Ascending aorta (tissue), 2 donors: ENCODE measurements around the gene IMMT. TPM values are rescaled to one million over a fixed set of nuclear protein-coding genes. Genes with fewer than 3 reads are reported as not detected.
A peak's percentile ranks its signal among the peaks of the same experiment; 100 is the strongest.

Experiments used
- DNase-seq, 2 donors: peaks; one replicate each; pipeline ENCODE4 v3.0.0-alpha.2; 2019; ENCODE audit warnings: low spot score in 2 of 2
- H3K27ac ChIP-seq, 2 donors: fragments of 200-600 bp; sonication (generic); one replicate each; pipeline ENCODE4 v1.5.1; 2016 to 2017; ENCODE audit warnings: mild to moderate bottlenecking in 1 of 2
- H3K27me3 ChIP-seq: fragments of 200-600 bp; sonication (generic); one replicate; pipeline ENCODE4 v1.5.1; 2017
- H3K36me3 ChIP-seq, 2 donors: fragments of 200-600 bp; sonication (generic); one replicate each; pipeline ENCODE4 v1.5.1; 2016
- H3K4me1 ChIP-seq, 2 donors: fragments of 200-600 bp; sonication (generic); one replicate each; pipeline ENCODE4 v1.5.1; 2016 to 2017; ENCODE audit warnings: mild to moderate bottlenecking in 1 of 2
- H3K4me3 ChIP-seq, 2 donors: fragments of 200-600 bp; sonication (generic); one replicate each; pipeline ENCODE4 v1.5.1; 2016 to 2017; ENCODE audit warnings: mild to moderate bottlenecking in 1 of 2
- H3K9me3 ChIP-seq, 2 donors: fragments of 200-600 bp; sonication (generic); one replicate each; pipeline ENCODE4 v1.5.1; 2016
- CTCF ChIP-seq, 3 experiments: fragments of 200-600 bp in 2 of 3; fragments of 450-650 bp in 1 of 3; sonication (generic) in 2 of 3; IDR thresholded peaks; one replicate each; pipeline ENCODE4 v1.5.1; 2016 to 2019; ENCODE audit warnings: antibody characterized with exemption in 3 of 3, mild to moderate bottlenecking in 1 of 3, moderate library complexity in 1 of 3
- intact Hi-C: fragments of 100-400 bp; cut with DNase I; formaldehyde crosslinking; loops from one replicate; pipeline ENCODE4 v1.15.1; 2023
- total RNA-seq: library from RNA; depleted of rRNA; stranded (reverse); fragments of >200 nt; gene quantifications from one replicate; pipeline ENCODE4 v1.1.0, GENCODE V29; 2016

IMMT gene
- total RNA-seq, 1 donor from 2014 or later = 97.1 TPM

GRCh38 chr2:86105252-86105968, 89.9 kb downstream of the IMMT start, which contains the start of gene POLR1A:
TSS of gene POLR1A (minus strand) at chr2:86105886. CDS start at chr2:86105776, 110 bp downstream.
- TF ChIP-seq CTCF (IDR thresholded peaks at IDR 0.05) = no peak
- no peaks in the 10 kb centered on the region for H3K9me3 ChIP-seq
- peak within 1 kb of the TSS; percentile 81 to 91 for H3K4me3 ChIP-seq
- peaks cover 0 to 26% of the 10 kb centered on the region in 2 donors for H3K4me1 ChIP-seq
- H3K27ac ChIP-seq = peak within 1 kb of the TSS; percentile 77 to 78
- peak; percentile 68 to 94 for DNase-seq
- intact Hi-C loops = loop anchor here (2.0 to 10.0 kb wide), 2 partner anchors 89 to 491 kb away; partner anchors contain the start of genes C2orf68, IMMT and USP39
- peaks cover 4 to 9% of the 10 kb centered on the region in 2 donors for H3K36me3 ChIP-seq
- H3K27me3 ChIP-seq = no peaks in the 10 kb centered on the region

GRCh38 chr2:86102157-86102556, 93.1 kb downstream of the IMMT start:
- no peak overlapping the region for H3K4me3 ChIP-seq
- H3K9me3 ChIP-seq = no peaks in the 10 kb centered on the region
- H3K27me3 ChIP-seq = no peaks in the 10 kb centered on the region
- peaks cover 0 to 21% of the 10 kb centered on the region in 2 donors for H3K4me1 ChIP-seq
- peaks cover 14 to 29% of the 10 kb centered on the region in 2 donors for H3K36me3 ChIP-seq
- DNase-seq = no peak
- H3K27ac ChIP-seq = no peak overlapping the region
- TF ChIP-seq CTCF (IDR thresholded peaks at IDR 0.05) = no peak
- intact Hi-C loops = loop anchor here (10.0 kb wide), 1 partner anchor 487 kb away; the partner anchor contains the start of genes C2orf68 and USP39

GRCh38 chr2:86097913-86098312, 97.3 kb downstream of the IMMT start:
- Histone ChIP-seq H3K4me1 (no peaks in the 10 kb centered on the region), H3K4me3 (no peak overlapping the region), H3K9me3 (no peaks in the 10 kb centered on the region), H3K27me3 (no peaks in the 10 kb centered on the region), H3K36me3 (peaks cover 23 to 55% of the 10 kb centered on the region in 2 donors), H3K27ac (no peak overlapping the region)
- intact Hi-C loops = no loop called here
- no peak for DNase-seq
- TF ChIP-seq CTCF (IDR thresholded peaks at IDR 0.05) = no peak

- H3K27ac ChIP-seq = no peak overlapping the region
- H3K36me3 ChIP-seq = peaks cover 26 to 59% of the 10 kb centered on the region in 2 donors
- H3K27me3 ChIP-seq = no peaks in the 10 kb centered on the region
- intact Hi-C loops = no loop called here
- H3K4me3 ChIP-seq = no peak overlapping the region
- no peaks in the 10 kb centered on the region for H3K9me3 ChIP-seq
- H3K4me1 ChIP-seq = no peaks in the 10 kb centered on the region
- DNase-seq = no peak
- TF ChIP-seq CTCF (IDR thresholded peaks at IDR 0.05) = no peak
Measured at GRCh38 chr2:86097114-86097896, 98.0 kb downstream of the IMMT start.

- no peak overlapping the region for H3K27ac ChIP-seq
- no peaks in the 10 kb centered on the region for H3K27me3 ChIP-seq
- TF ChIP-seq CTCF (IDR thresholded peaks at IDR 0.05) = no peak
- H3K9me3 ChIP-seq = no peaks in the 10 kb centered on the region
- no peak overlapping the region for H3K4me3 ChIP-seq
- no peaks in the 10 kb centered on the region for H3K4me1 ChIP-seq
- intact Hi-C loops = no loop called here
- peaks cover 34 to 66% of the 10 kb centered on the region in 2 donors for H3K36me3 ChIP-seq
- no peak for DNase-seq
Measured at GRCh38 chr2:86094229-86094628, 101.0 kb downstream of the IMMT start.

Other genes starting within 250 kb of the IMMT start
- 8.0 TPM for gene POLR1A, start 89.6 kb downstream of the IMMT start, total RNA-seq
- gene PTCD3, start 89.2 kb downstream of the IMMT start, total RNA-seq = 123 TPM
- 4.7 TPM for gene MRPL35, start 4.0 kb upstream of the IMMT start, total RNA-seq
- 6.4 TPM for gene REEP1, start 142.2 kb upstream of the IMMT start, total RNA-seq
- 18.4 TPM for gene KDM3A, start 245.9 kb upstream of the IMMT start, total RNA-seq